GM23338 (cell line): Measurements from ENCODE around the gene IRF2BP2. TPM values are rescaled to one million over a fixed set of nuclear protein-coding genes. Genes with fewer than 3 reads are reported as not detected.

ENCODE experiments used
- ATAC-seq: fragments of 200-7000 bp; cut with Tn5 transposase; 3 replicates; pipeline ENCODE4 v1.9.1; 2020
- DNase-seq: peaks from one replicate; pipeline ENCODE4 v3.0.0-alpha.2; 2015; ENCODE audit warnings: low spot score
- H2AFZ ChIP-seq: fragments of 200-600 bp; sonication (generic); 2 replicates; pipeline ENCODE4 v1.8.0; 2016; ENCODE audit warnings: antibody characterized with exemption, mild to moderate bottlenecking, moderate library complexity
- H3F3A ChIP-seq: fragments of 200-600 bp; sonication (generic); replicated peaks from 2 replicates; pipeline ENCODE4 v1.8.0; 2017; ENCODE audit warnings: antibody characterized with exemption, mixed run types, low read depth
- H3K27ac ChIP-seq: fragments of 200-600 bp; sonication (generic); 2 replicates; pipeline ENCODE4 v1.6.1; 2016; ENCODE audit warnings: low read depth
- H3K27me3 ChIP-seq: fragments of 200-600 bp; sonication (generic); 2 replicates; pipeline ENCODE4 v1.8.0; 2016; ENCODE audit warnings: mild to moderate bottlenecking, mixed run types, moderate library complexity; ENCODE audit not compliant: insufficient read depth
- H3K36me3 ChIP-seq: fragments of 200-600 bp; sonication (generic); 2 replicates; pipeline ENCODE4 v1.8.0; 2016; ENCODE audit warnings: mild to moderate bottlenecking; ENCODE audit not compliant: insufficient read depth
- H3K4me1 ChIP-seq: fragments of 200-600 bp; sonication (generic); 2 replicates; pipeline ENCODE4 v1.8.0; 2016; ENCODE audit warnings: mild to moderate bottlenecking, moderate library complexity; ENCODE audit not compliant: insufficient read depth
- H3K4me2 ChIP-seq: fragments of 200-600 bp; sonication (generic); 2 replicates; pipeline ENCODE4 v1.7.1; 2017; ENCODE audit warnings: mixed run types
- H3K4me3 ChIP-seq: fragments of 200-600 bp; sonication (generic); 2 replicates; pipeline ENCODE4 v1.6.1; 2016; ENCODE audit warnings: mixed run types
- H3K79me2 ChIP-seq: fragments of 200-600 bp; sonication (generic); replicated peaks from 2 replicates; pipeline ENCODE4 v1.8.0; 2017; ENCODE audit warnings: mild to moderate bottlenecking; ENCODE audit not compliant: insufficient read depth
- H3K9me2 ChIP-seq: fragments of 200-600 bp; sonication (generic); 2 replicates; pipeline ENCODE4 v1.8.0; 2017; ENCODE audit not compliant: insufficient read depth
- H4K20me1 ChIP-seq: fragments of 200-600 bp; sonication (generic); replicated peaks from 2 replicates; pipeline ENCODE4 v1.8.0; 2017; ENCODE audit warnings: mild to moderate bottlenecking; ENCODE audit not compliant: insufficient read depth
- H3K27ac Mint-ChIP-seq: 2 replicates; pipeline ENCODE4 v1.8.0; 2020; ENCODE audit warnings: inconsistent platforms, mild to moderate bottlenecking, moderate library complexity, mixed read lengths
- H3K27me3 Mint-ChIP-seq: 3 replicates; pipeline ENCODE4 v1.8.0; 2022; ENCODE audit warnings: low read depth, mild to moderate bottlenecking, moderate library complexity, mixed read lengths, inconsistent platforms; ENCODE audit not compliant: insufficient read depth, poor library complexity
- H3K36me3 Mint-ChIP-seq: 3 replicates; pipeline ENCODE4 v1.8.0; 2021; ENCODE audit warnings: low read depth, mild to moderate bottlenecking, inconsistent platforms, moderate library complexity, mixed read lengths
- H3K4me1 Mint-ChIP-seq: 3 replicates; pipeline ENCODE4 v1.8.0; 2020; ENCODE audit warnings: mild to moderate bottlenecking, inconsistent platforms, mixed read lengths
- H3K4me3 Mint-ChIP-seq: 3 replicates; pipeline ENCODE4 v1.8.0; 2021; ENCODE audit warnings: moderate library complexity, mild to moderate bottlenecking, inconsistent platforms, mixed read lengths
- H3K9me3 Mint-ChIP-seq: 3 replicates; pipeline ENCODE4 v1.8.0; 2020; ENCODE audit warnings: moderate library complexity, mild to moderate bottlenecking, inconsistent platforms, mixed read lengths
- CREB1 ChIP-seq: fragments of 250-450 bp; sonication (Bioruptor Pico); IDR thresholded peaks from 2 replicates; pipeline ENCODE4 v1.5.0; 2020; ENCODE audit warnings: low read depth, mild to moderate bottlenecking, moderate library complexity
- CTCF ChIP-seq, 2 experiments: fragments of 200-600 bp in 1 of 2; sonication (generic) in 1 of 2; conservative IDR thresholded peaks; 2 replicates each; pipeline versions ENCODE4 v1.5.1 to v1.6.1; 2016 to 2017; ENCODE audit warnings: antibody characterized with exemption in 2 of 2, low read depth in 2 of 2, mild to moderate bottlenecking in 2 of 2, moderate library complexity in 1 of 2
- ETS1 ChIP-seq: IDR thresholded peaks from 2 replicates; pipeline ENCODE4 v1.6.1; 2016; ENCODE audit warnings: antibody characterized with exemption
- EZH2 ChIP-seq: fragments of 200-600 bp; sonication (generic); IDR thresholded peaks from one replicate; pipeline ENCODE4 v1.8.0; 2017; ENCODE audit warnings: antibody characterized with exemption, mild to moderate bottlenecking, low read depth; ENCODE audit not compliant: unreplicated experiment
- EZH2phosphoT487 ChIP-seq: fragments of 200-600 bp; sonication (generic); IDR thresholded peaks from one replicate; pipeline ENCODE4 v1.8.1; 2018; ENCODE audit warnings: antibody characterized with exemption; ENCODE audit not compliant: unreplicated experiment
- JUNB ChIP-seq: IDR thresholded peaks from one replicate; pipeline ENCODE4 v1.6.1; 2016; ENCODE audit warnings: antibody characterized with exemption; ENCODE audit not compliant: unreplicated experiment
- NANOG ChIP-seq: IDR thresholded peaks from 2 replicates; pipeline ENCODE4 v1.6.1; 2016; ENCODE audit warnings: antibody characterized with exemption, borderline replicate concordance
- POLR2AphosphoS5 ChIP-seq: IDR thresholded peaks from 2 replicates; pipeline ENCODE4 v1.6.1; 2016; ENCODE audit warnings: antibody characterized with exemption, low read depth
- REST ChIP-seq: IDR thresholded peaks from one replicate; pipeline ENCODE4 v1.6.1; 2018; ENCODE audit warnings: antibody characterized with exemption; ENCODE audit not compliant: unreplicated experiment
- STAT1 ChIP-seq: IDR thresholded peaks from one replicate; pipeline ENCODE4 v1.6.1; 2016; ENCODE audit warnings: antibody characterized with exemption; ENCODE audit not compliant: unreplicated experiment
- ZNF114 ChIP-seq: fragments of 250-450 bp; sonication (Bioruptor Pico); IDR thresholded peaks from 2 replicates; pipeline ENCODE4 v1.5.0; 2020; ENCODE audit warnings: mild to moderate bottlenecking, moderate library complexity
- ZNF331 ChIP-seq: fragments of 250-450 bp; sonication (Bioruptor Pico); IDR thresholded peaks from 2 replicates; pipeline ENCODE4 v1.5.0; 2020; ENCODE audit warnings: low read depth, mild to moderate bottlenecking, moderate library complexity
- ZNF462 ChIP-seq: fragments of 250-450 bp; sonication (Bioruptor Pico); IDR thresholded peaks from 2 replicates; pipeline ENCODE4 v1.5.0; 2020; ENCODE audit warnings: mild to moderate bottlenecking, moderate library complexity
- polyA plus RNA-seq: library from polyadenylated mRNA; unstranded; fragments of >200 nt; fragmentation: Nextera tagmentation; extraction: Ambion mirVana; gene quantifications from 2 replicates; pipeline ENCODE4 v1.2.1, GENCODE V29; 2016
- total RNA-seq: library from RNA; depleted of rRNA; stranded (reverse); fragments of >200 nt; shearing (Covaris generic); gene quantifications from 2 replicates; pipeline ENCODE4 v1.2.3, GENCODE V29; 2014

Gene IRF2BP2
- total and polyA plus RNA-seq, 2 experiments from 2014 or later = 19.4 to 62.4 TPM

- H3K4me1 Mint-ChIP-seq = peaks cover 59% of the 10 kb centered on the region
- Histone ChIP-seq H4K20me1 (no peaks in the 10 kb centered on the region), H3K4me1 (peaks cover 48% of the 10 kb centered on the region), H3K79me2 (no peaks in the 10 kb centered on the region), H3K36me3 (no peaks in the 10 kb centered on the region), H3K27ac (peak overlapping the region; percentile 3; the same call in 1 of the 2 replicates), H2AFZ (no peak overlapping the region), H3K4me2 (no peak overlapping the region), H3F3A (peaks cover 4% of the 10 kb centered on the region; the same call in 1 of the 2 replicates), H3K27me3 (no peaks in the 10 kb centered on the region), H3K9me2 (no peaks in the 10 kb centered on the region), H3K4me3 (no peak overlapping the region)
- no peaks in the 10 kb centered on the region for H3K9me3 Mint-ChIP-seq
- H3K27ac Mint-ChIP-seq = peak overlapping the region; percentile 56
- ATAC-seq (no peak), DNase-seq (no peak)
- no peaks in the 10 kb centered on the region for H3K36me3 Mint-ChIP-seq
- H3K4me3 Mint-ChIP-seq = no peak overlapping the region
- peaks cover 5% of the 10 kb centered on the region for H3K27me3 Mint-ChIP-seq
- no peak for TF ChIP-seq REST
- TF ChIP-seq CTCF (conservative IDR thresholded peaks at IDR 0.05; ENCODE audit: low read depth in 2 of 2) = no peak
- TF ChIP-seq ZNF114 (CRISPR knock-in tag) = no peak
- no peak for TF ChIP-seq POLR2AphosphoS5
- TF ChIP-seq JUNB = no peak
- TF ChIP-seq EZH2phosphoT487 = no peak
- no peak for TF ChIP-seq CREB1 (CRISPR knock-in tag)
- no peak for TF ChIP-seq EZH2
- no peak for TF ChIP-seq ETS1
- TF ChIP-seq NANOG = no peak
- no peak for TF ChIP-seq ZNF462
- no peak for TF ChIP-seq ZNF331 (CRISPR knock-in tag)
- no peak for TF ChIP-seq STAT1
These were observed 6.7 kb upstream of the IRF2BP2 start for GRCh38 chr1:234616644-234617043.
